HepG2 (cell line): Measurements from ENCODE around the gene COL4A2. TPM values are rescaled to one million over a fixed set of nuclear protein-coding genes. Genes with fewer than 3 reads are reported as not detected.

Source experiments
- ATAC-seq: fragments of 200-7000 bp; cut with Tn5 transposase; 3 replicates; pipeline ENCODE4 v1.9.1; 2020; ENCODE audit warnings: mild to moderate bottlenecking, moderate library complexity
- BruUV-seq: library from RNA; stranded (reverse); fragments of 400-500 nt; replicated peaks from 2 replicates; lab custom pipeline; 2021; lab: Mats Ljungman, UMichigan
- CTCF ChIA-PET: fragments of 300-600 bp; formaldehyde crosslinking; extraction: SDS; loops from one replicate; lab custom pipeline; 2021; ENCODE audit warnings: low total read pairs, inconsistent platforms, low intra/inter-chr PET ratio; lab: Yijun Ruan, JAX
- POLR2A ChIA-PET: fragments of 350-600 bp; sonication (Branson Sonifier 250); formaldehyde crosslinking; loops from one replicate; lab custom pipeline; 2020; ENCODE audit warnings: antibody characterized with exemption, inconsistent platforms; lab: Yijun Ruan, JAX
- DNase-seq: peaks from one replicate; pipeline ENCODE4 v3.0.0-alpha.2; 2015; ENCODE audit warnings: low spot score
- FAIRE-seq: peaks from 3 replicates; lab custom pipeline; 2011; peaks lifted over from hg19 to GRCh38; lab: Jason Lieb, UNC
- H2AFZ ChIP-seq: one replicate; pipeline ENCODE4 v1.6.1; 2011; ENCODE audit warnings: low read length, inconsistent platforms
- H3K27ac ChIP-seq: fragments of 300-600 bp; 3 replicates; pipeline ENCODE4 v1.8.0; 2011; ENCODE audit warnings: mixed run types, mild to moderate bottlenecking, mixed read lengths, low read length, inconsistent platforms; ENCODE audit not compliant: insufficient read depth; ENCODE audit errors: extremely low read length
- H3K27me3 ChIP-seq, 2 experiments: fragments of 200-600 bp in 1 of 2; 2 replicates in 1 of 2; 3 replicates in 1 of 2; pipeline versions ENCODE4 v1.6.0 to v1.8.0; 2011; ENCODE audit warnings: low read length in 2 of 2, mild to moderate bottlenecking in 2 of 2, moderate library complexity in 2 of 2, inconsistent platforms in 1 of 2; ENCODE audit not compliant: insufficient read depth in 2 of 2, control insufficient read depth in 1 of 2
- H3K36me3 ChIP-seq, 2 experiments: fragments of 200-600 bp in 1 of 2; replicated peaks in 1 of 2; 2 replicates in 1 of 2; 3 replicates in 1 of 2; pipeline versions ENCODE4 v1.5.1 to v1.8.0; 2011; ENCODE audit warnings: low read length in 2 of 2, inconsistent platforms in 1 of 2; ENCODE audit not compliant: insufficient read depth in 2 of 2, control insufficient read depth in 1 of 2
- H3K4me1 ChIP-seq: 2 replicates; pipeline ENCODE4 v1.5.1; 2012; ENCODE audit warnings: low read length, inconsistent platforms; ENCODE audit not compliant: insufficient read depth
- H3K4me2 ChIP-seq: 2 replicates; pipeline ENCODE4 v1.6.0; 2011; ENCODE audit warnings: low read depth, low read length, inconsistent platforms
- H3K4me3 ChIP-seq, 3 experiments: fragments of 200-600 bp in 1 of 3; sonication (generic), shearing (Covaris generic) in 1 of 3; replicated peaks in 1 of 3; 2 replicates each; pipeline ENCODE4 v1.5.1; 2011 to 2016; ENCODE audit warnings: low read length in 3 of 3, inconsistent platforms in 2 of 3, low read depth in 2 of 3, mild to moderate bottlenecking in 2 of 3, control low read depth in 1 of 3, mixed read lengths in 1 of 3; ENCODE audit not compliant: insufficient read depth in 1 of 3
- H3K79me2 ChIP-seq: one replicate; pipeline ENCODE4 v1.6.1; 2011; ENCODE audit warnings: low read length, inconsistent platforms; ENCODE audit not compliant: insufficient read depth
- H3K9ac ChIP-seq: 2 replicates; pipeline ENCODE4 v1.6.0; 2011; ENCODE audit warnings: mild to moderate bottlenecking, low read depth, low read length, inconsistent platforms; ENCODE audit not compliant: insufficient read depth
- H3K9me3 ChIP-seq: 2 replicates; pipeline ENCODE4 v1.5.1; 2012; ENCODE audit warnings: mild to moderate bottlenecking, low read length
- H4K20me1 ChIP-seq: 2 replicates; pipeline ENCODE4 v1.6.0; 2011; ENCODE audit warnings: inconsistent platforms, mild to moderate bottlenecking, low read length, moderate library complexity; ENCODE audit not compliant: insufficient read depth
- AGO1 ChIP-seq: fragments of 200-400 bp; formaldehyde crosslinking; IDR thresholded peaks from 2 replicates; pipeline ENCODE4 v1.6.1; 2017; ENCODE audit warnings: mild to moderate bottlenecking, low read depth, low read length, moderate library complexity; ENCODE audit not compliant: poor library complexity, severe bottlenecking
- KDM2A ChIP-seq: sonication (generic); formaldehyde crosslinking; IDR thresholded peaks from 2 replicates; pipeline ENCODE4 v1.4.0; 2020; ENCODE audit warnings: low read depth, missing genetic modification reagents, borderline replicate concordance
- KLF6 ChIP-seq: IDR thresholded peaks from 2 replicates; pipeline ENCODE4 v1.8.0; 2016; ENCODE audit warnings: missing biosample characterization, missing genetic modification reagents
- MTF2 ChIP-seq: sonication (generic); formaldehyde crosslinking; IDR thresholded peaks from 2 replicates; pipeline ENCODE4 v1.5.0; 2020; ENCODE audit warnings: missing genetic modification reagents, borderline replicate concordance
- WIZ ChIP-seq: sonication (generic); formaldehyde crosslinking; IDR thresholded peaks from 2 replicates; pipeline ENCODE4 v1.5.1; 2020; ENCODE audit warnings: mild to moderate bottlenecking, missing genetic modification reagents
- ZNF20 ChIP-seq: sonication (generic); formaldehyde crosslinking; IDR thresholded peaks from 2 replicates; pipeline ENCODE4 v1.4.0; 2020; ENCODE audit warnings: mild to moderate bottlenecking, moderate library complexity, missing genetic modification reagents
- ZNF414 ChIP-seq: sonication (generic); formaldehyde crosslinking; IDR thresholded peaks from 2 replicates; pipeline ENCODE4 v1.5.0; 2020; ENCODE audit warnings: missing genetic modification reagents
- WGBS: methylation state at CpG from one replicate; pipeline ENCODE4 v1.1.6; 2017; ENCODE audit warnings: low lambda C conversion rate; 5-methylcytosine and 5-hydroxymethylcytosine counted together
- in situ Hi-C: cut with HindIII; loops from 2 replicates; pipeline ENCODE4 v1.10.0; 2017; ENCODE audit warnings: low pct_unique_long_range_greater_than_20kb; ENCODE audit not compliant: extremely low pct_ligation_motif_present
- intact Hi-C: fragments of 100-400 bp; cut with micrococcal nuclease; formaldehyde crosslinking; loops from one replicate; pipeline ENCODE4 v1.10.0; 2022; ENCODE audit not compliant: unreplicated experiment
- polyA plus RNA-seq, 8 experiments: library from polyadenylated mRNA; depleted of rRNA in 3 of 8; stranded (reverse) in 7 of 8; unstranded in 1 of 8; fragments of >200 nt; fragmentation: Illumina TruSeq in 4 of 8; extraction: Trizol in 4 of 8; gene quantifications; 2 replicates each; pipeline versions ENCODE4 v1.2.1 to v1.2.3, GENCODE V29; 2011 to 2016; ENCODE audit warnings: low read depth in 4 of 8, missing spikeins in 1 of 8, mixed read lengths in 1 of 8; ENCODE audit not compliant: insufficient read depth in 1 of 8
- total RNA-seq, 5 experiments: library from RNA; depleted of rRNA; stranded (reverse); fragments of >200 nt; fragmentation: Illumina TruSeq; extraction: Trizol; gene quantifications; 2 replicates each; pipeline ENCODE4 v1.2.3, GENCODE V29; 2016; ENCODE audit warnings: low read depth in 1 of 5
- TF ChIP-seq, protein P1 (sequence below): sonication (generic); formaldehyde crosslinking; IDR thresholded peaks from 2 replicates; pipeline ENCODE4 v1.5.0; 2020; ENCODE audit warnings: mild to moderate bottlenecking, missing genetic modification reagents, borderline replicate concordance
- TF ChIP-seq, protein P2 (sequence below): sonication (generic); formaldehyde crosslinking; IDR thresholded peaks from 2 replicates; pipeline ENCODE4 v1.5.0; 2020; ENCODE audit warnings: mild to moderate bottlenecking, missing genetic modification reagents
- TF ChIP-seq, protein P3 (sequence below): sonication (generic); formaldehyde crosslinking; IDR thresholded peaks from 2 replicates; pipeline ENCODE4 v1.4.0; 2020; ENCODE audit warnings: mild to moderate bottlenecking, missing genetic modification reagents

COL4A2 gene
- total and polyA plus RNA-seq, 2 of the 13 experiments (the other 11 are each of a cell fraction or from before 2014, with no cell fraction given): 0.22 to 1.9 TPM

DNA sequence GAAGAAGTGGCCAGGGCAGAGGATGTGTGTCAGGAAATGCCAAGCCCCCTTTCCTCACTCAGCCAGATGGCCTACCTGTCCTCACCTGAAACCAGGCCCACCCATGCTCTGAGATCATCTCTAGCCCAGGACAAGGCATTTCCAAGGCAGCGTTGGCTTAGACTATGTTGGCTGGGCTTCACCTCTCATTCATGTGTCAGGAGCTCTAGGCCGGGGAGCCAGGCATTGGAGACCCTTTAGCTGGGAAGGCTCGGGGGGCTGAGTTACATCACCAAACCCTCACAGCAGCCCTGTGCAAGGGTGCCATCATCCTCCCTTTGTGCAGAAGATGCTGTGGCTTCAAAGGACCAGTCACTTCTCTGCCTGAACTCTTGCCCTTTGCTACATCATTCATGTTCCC, 40.0 kb downstream of the COL4A2 start:
- FAIRE-seq (no peak), DNase-seq (no peak), ATAC-seq (no peak)
- no peak overlapping the region for H3K9ac ChIP-seq
- H4K20me1 ChIP-seq: no peaks in the 10 kb centered on the region
- H3K9me3 ChIP-seq: no peaks in the 10 kb centered on the region
- no peaks in the 10 kb centered on the region for H3K79me2 ChIP-seq
- H3K36me3 ChIP-seq: no peaks in the 10 kb centered on the region
- intact Hi-C loops: no loop called here
- no peak overlapping the region for H3K4me2 ChIP-seq
- WGBS: 0% methylated on average over 2 of the region's 3 CpGs
- no TSS peak for BruUV-seq
- TF ChIP-seq WIZ: no peak
- no peak for TF ChIP-seq KDM2A (CRISPR knock-in tag)
- no peak for TF ChIP-seq ZNF20 (CRISPR knock-in tag)
- TF ChIP-seq, protein P1, sequence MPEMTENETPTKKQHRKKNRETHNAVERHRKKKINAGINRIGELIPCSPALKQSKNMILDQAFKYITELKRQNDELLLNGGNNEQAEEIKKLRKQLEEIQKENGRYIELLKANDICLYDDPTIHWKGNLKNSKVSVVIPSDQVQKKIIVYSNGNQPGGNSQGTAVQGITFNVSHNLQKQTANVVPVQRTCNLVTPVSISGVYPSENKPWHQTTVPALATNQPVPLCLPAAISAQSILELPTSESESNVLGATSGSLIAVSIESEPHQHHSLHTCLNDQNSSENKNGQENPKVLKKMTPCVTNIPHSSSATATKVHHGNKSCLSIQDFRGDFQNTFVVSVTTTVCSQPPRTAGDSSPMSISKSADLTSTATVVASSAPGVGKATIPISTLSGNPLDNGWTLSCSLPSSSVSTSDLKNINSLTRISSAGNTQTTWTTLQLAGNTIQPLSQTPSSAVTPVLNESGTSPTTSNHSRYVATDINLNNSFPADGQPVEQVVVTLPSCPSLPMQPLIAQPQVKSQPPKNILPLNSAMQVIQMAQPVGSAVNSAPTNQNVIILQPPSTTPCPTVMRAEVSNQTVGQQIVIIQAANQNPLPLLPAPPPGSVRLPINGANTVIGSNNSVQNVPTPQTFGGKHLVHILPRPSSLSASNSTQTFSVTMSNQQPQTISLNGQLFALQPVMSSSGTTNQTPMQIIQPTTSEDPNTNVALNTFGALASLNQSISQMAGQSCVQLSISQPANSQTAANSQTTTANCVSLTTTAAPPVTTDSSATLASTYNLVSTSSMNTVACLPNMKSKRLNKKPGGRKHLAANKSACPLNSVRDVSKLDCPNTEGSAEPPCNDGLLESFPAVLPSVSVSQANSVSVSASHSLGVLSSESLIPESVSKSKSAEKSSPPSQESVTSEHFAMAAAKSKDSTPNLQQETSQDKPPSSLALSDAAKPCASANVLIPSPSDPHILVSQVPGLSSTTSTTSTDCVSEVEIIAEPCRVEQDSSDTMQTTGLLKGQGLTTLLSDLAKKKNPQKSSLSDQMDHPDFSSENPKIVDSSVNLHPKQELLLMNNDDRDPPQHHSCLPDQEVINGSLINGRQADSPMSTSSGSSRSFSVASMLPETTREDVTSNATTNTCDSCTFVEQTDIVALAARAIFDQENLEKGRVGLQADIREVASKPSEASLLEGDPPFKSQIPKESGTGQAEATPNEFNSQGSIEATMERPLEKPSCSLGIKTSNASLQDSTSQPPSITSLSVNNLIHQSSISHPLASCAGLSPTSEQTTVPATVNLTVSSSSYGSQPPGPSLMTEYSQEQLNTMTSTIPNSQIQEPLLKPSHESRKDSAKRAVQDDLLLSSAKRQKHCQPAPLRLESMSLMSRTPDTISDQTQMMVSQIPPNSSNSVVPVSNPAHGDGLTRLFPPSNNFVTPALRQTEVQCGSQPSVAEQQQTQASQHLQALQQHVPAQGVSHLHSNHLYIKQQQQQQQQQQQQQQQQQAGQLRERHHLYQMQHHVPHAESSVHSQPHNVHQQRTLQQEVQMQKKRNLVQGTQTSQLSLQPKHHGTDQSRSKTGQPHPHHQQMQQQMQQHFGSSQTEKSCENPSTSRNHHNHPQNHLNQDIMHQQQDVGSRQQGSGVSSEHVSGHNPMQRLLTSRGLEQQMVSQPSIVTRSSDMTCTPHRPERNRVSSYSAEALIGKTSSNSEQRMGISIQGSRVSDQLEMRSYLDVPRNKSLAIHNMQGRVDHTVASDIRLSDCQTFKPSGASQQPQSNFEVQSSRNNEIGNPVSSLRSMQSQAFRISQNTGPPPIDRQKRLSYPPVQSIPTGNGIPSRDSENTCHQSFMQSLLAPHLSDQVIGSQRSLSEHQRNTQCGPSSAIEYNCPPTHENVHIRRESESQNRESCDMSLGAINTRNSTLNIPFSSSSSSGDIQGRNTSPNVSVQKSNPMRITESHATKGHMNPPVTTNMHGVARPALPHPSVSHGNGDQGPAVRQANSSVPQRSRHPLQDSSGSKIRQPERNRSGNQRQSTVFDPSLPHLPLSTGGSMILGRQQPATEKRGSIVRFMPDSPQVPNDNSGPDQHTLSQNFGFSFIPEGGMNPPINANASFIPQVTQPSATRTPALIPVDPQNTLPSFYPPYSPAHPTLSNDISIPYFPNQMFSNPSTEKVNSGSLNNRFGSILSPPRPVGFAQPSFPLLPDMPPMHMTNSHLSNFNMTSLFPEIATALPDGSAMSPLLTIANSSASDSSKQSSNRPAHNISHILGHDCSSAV (CRISPR knock-in tag): no peak
- no peak for TF ChIP-seq KLF6 (CRISPR knock-in tag)
- TF ChIP-seq AGO1: no peak
- no peak for TF ChIP-seq MTF2 (CRISPR knock-in tag)
- TF ChIP-seq, protein P2, sequence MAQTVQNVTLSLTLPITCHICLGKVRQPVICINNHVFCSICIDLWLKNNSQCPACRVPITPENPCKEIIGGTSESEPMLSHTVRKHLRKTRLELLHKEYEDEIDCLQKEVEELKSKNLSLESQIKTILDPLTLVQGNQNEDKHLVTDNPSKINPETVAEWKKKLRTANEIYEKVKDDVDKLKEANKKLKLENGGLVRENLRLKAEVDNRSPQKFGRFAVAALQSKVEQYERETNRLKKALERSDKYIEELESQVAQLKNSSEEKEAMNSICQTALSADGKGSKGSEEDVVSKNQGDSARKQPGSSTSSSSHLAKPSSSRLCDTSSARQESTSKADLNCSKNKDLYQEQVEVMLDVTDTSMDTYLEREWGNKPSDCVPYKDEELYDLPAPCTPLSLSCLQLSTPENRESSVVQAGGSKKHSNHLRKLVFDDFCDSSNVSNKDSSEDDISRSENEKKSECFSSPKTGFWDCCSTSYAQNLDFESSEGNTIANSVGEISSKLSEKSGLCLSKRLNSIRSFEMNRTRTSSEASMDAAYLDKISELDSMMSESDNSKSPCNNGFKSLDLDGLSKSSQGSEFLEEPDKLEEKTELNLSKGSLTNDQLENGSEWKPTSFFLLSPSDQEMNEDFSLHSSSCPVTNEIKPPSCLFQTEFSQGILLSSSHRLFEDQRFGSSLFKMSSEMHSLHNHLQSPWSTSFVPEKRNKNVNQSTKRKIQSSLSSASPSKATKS (CRISPR knock-in tag): no peak
- TF ChIP-seq, protein P3, sequence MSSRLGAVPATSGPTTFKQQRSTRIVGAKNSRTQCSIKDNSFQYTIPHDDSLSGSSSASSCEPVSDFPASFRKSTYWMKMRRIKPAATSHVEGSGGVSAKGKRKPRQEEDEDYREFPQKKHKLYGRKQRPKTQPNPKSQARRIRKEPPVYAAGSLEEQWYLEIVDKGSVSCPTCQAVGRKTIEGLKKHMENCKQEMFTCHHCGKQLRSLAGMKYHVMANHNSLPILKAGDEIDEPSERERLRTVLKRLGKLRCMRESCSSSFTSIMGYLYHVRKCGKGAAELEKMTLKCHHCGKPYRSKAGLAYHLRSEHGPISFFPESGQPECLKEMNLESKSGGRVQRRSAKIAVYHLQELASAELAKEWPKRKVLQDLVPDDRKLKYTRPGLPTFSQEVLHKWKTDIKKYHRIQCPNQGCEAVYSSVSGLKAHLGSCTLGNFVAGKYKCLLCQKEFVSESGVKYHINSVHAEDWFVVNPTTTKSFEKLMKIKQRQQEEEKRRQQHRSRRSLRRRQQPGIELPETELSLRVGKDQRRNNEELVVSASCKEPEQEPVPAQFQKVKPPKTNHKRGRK (CRISPR knock-in tag): no peak
- TF ChIP-seq ZNF414 (CRISPR knock-in tag): no peak
- no peak overlapping the region for H3K27ac ChIP-seq
- H3K4me3 ChIP-seq: no peak overlapping the region
- ChIA-PET POLR2A (no interaction called here), CTCF (no interaction called here)
- H2AFZ ChIP-seq: no peak overlapping the region
- H3K27me3 ChIP-seq: peaks cover 2 to 47% of the 10 kb centered on the region in 2 experiments; a peak in 2 of 5 replicates
- in situ Hi-C loops: no loop called here
- no peaks in the 10 kb centered on the region for H3K4me1 ChIP-seq
